ENCODE results near the gene EIF5A.

Gene EIF5A

GRCh38 chr17:7313890-7314718, 6.7 kb downstream of the EIF5A start:
- no peak for DNase-seq

- DNase-seq = peak; percentile 88
These were observed 7.5 kb downstream of the EIF5A start, which contains the start of gene GPS2 for GRCh38 chr17:7314719-7315569. TSS of gene GPS2 (minus strand) at chr17:7315360. CDS start at chr17:7315052, 308 bp downstream.

- no peak for DNase-seq
These were observed 8.3 kb downstream of the EIF5A start for GRCh38 chr17:7315570-7316235.

- DNase-seq = no peak
These were observed 9.9 kb downstream of the EIF5A start for GRCh38 chr17:7317161-7317803.

GRCh38 chr17:7318121-7318860, 10.9 kb downstream of the EIF5A start:
- DNase-seq = no peak

- no peak for DNase-seq
These were observed 14.0 kb downstream of the EIF5A start for GRCh38 chr17:7321466-7321865.

GRCh38 chr17:7322520-7323194, 15.2 kb downstream of the EIF5A start:
- DNase-seq = no peak

- no peak for DNase-seq
These were observed 16.5 kb downstream of the EIF5A start for GRCh38 chr17:7323731-7324437.

- DNase-seq = no peak
These were observed 17.0 kb downstream of the EIF5A start for GRCh38 chr17:7324438-7324779.

- DNase-seq = no peak
These were observed 17.7 kb downstream of the EIF5A start for GRCh38 chr17:7325031-7325528.

GRCh38 chr17:7326186-7326585, 18.8 kb downstream of the EIF5A start:
- no peak for DNase-seq

GRCh38 chr17:7327056-7327455, 19.6 kb downstream of the EIF5A start:
- no peak for DNase-seq

- no peak for DNase-seq
These were observed 20.1 kb downstream of the EIF5A start for GRCh38 chr17:7327501-7327900.

- no peak for DNase-seq
These were observed 20.6 kb downstream of the EIF5A start for GRCh38 chr17:7328009-7328408.

- no peak for DNase-seq
These were observed 21.5 kb downstream of the EIF5A start, which contains the start of gene NEURL4 for GRCh38 chr17:7328840-7329373. TSS of gene NEURL4 (minus strand) at chr17:7329335. CDS start at chr17:7329312, 23 bp downstream.

- DNase-seq = peak; percentile 98
These were observed 22.1 kb downstream of the EIF5A start for GRCh38 chr17:7329374-7329996.

- peak; percentile 73 for DNase-seq
These were observed 22.7 kb downstream of the EIF5A start for GRCh38 chr17:7329997-7330637.

GRCh38 chr17:7330638-7331015, 23.2 kb downstream of the EIF5A start:
- no peak for DNase-seq

- DNase-seq = no peak
These were observed 24.7 kb downstream of the EIF5A start for GRCh38 chr17:7332111-7332510.
